B cell (primary cell): Measurements from ENCODE around the gene ADAMTS20. TPM values are rescaled to one million over a fixed set of nuclear protein-coding genes. Genes with fewer than 3 reads are reported as not detected.

ENCODE experiments used
- ATAC-seq: fragments of 200-7000 bp; cut with Tn5 transposase; one replicate; pipeline ENCODE4 v1.10.0; 2021; ENCODE audit warnings: low read depth, mild to moderate bottlenecking, moderate number of reproducible peaks, moderate library complexity
- CTCF ChIA-PET: fragments of 350-600 bp; sonication (Branson Sonifier 250); formaldehyde crosslinking; loops from one replicate; lab custom pipeline; 2021; ENCODE audit warnings: antibody characterized with exemption, inconsistent platforms; lab: Charles Lee
- POLR2A ChIA-PET: fragments of 350-600 bp; sonication (Branson Sonifier 250); formaldehyde crosslinking; loops from one replicate; lab custom pipeline; 2021; ENCODE audit warnings: antibody characterized with exemption; lab: Charles Lee
- DNase-seq: peaks from one replicate; pipeline ENCODE4 v3.0.0; 2013
- H2AFZ ChIP-seq: 2 replicates; pipeline ENCODE4 v1.6.1; 2012; ENCODE audit warnings: mild to moderate bottlenecking, low read depth, low read length; ENCODE audit not compliant: insufficient read depth, poor library complexity, severe bottlenecking
- H3K27ac ChIP-seq, 2 donors: 1 replicate in 1 of 2; 2 replicates in 1 of 2; pipeline ENCODE4 v1.5.1; 2012 to 2013; ENCODE audit warnings: low read length in 2 of 2, mild to moderate bottlenecking in 2 of 2, moderate library complexity in 1 of 2
- H3K27me3 ChIP-seq, 4 experiments: fragments of 200-600 bp in 1 of 4; sonication (generic) in 1 of 4; replicated peaks in 1 of 4; 1 replicate in 2 of 4; 2 replicates in 2 of 4; pipeline versions ENCODE4 v1.6.1 to v1.7.0; 2013 to 2016; ENCODE audit warnings: low read length in 3 of 4, mild to moderate bottlenecking in 2 of 4, mixed read lengths in 1 of 4, moderate library complexity in 1 of 4; ENCODE audit not compliant: insufficient read depth in 4 of 4, control insufficient read depth in 3 of 4; ENCODE audit errors: control extremely low read depth in 1 of 4
- H3K36me3 ChIP-seq, 2 experiments: replicated peaks in 1 of 2; 1 replicate in 1 of 2; 2 replicates in 1 of 2; pipeline versions ENCODE4 v1.6.1 to v1.7.1; 2013; ENCODE audit warnings: low read length in 1 of 2; ENCODE audit not compliant: insufficient read depth in 2 of 2, control insufficient read depth in 1 of 2; ENCODE audit errors: control extremely low read depth in 1 of 2, extremely low read depth in 1 of 2
- H3K4me1 ChIP-seq, 2 donors: fragments of 200-600 bp in 1 of 2; sonication (generic) in 1 of 2; 1 replicate in 1 of 2; 2 replicates in 1 of 2; pipeline versions ENCODE4 v1.5.1 to v1.6.1; 2013 to 2017; ENCODE audit warnings: low read length in 2 of 2; ENCODE audit not compliant: control insufficient read depth in 2 of 2, insufficient read depth in 2 of 2
- H3K4me2 ChIP-seq: replicated peaks from 2 replicates; pipeline ENCODE3; 2012; ENCODE audit warnings: mild to moderate bottlenecking, low read depth, low read length; ENCODE audit not compliant: poor library complexity, severe bottlenecking
- H3K4me3 ChIP-seq, 5 experiments: fragments of 200-600 bp in 1 of 5; sonication (generic) in 1 of 5; 1 replicate in 3 of 5; 2 replicates in 2 of 5; pipeline versions ENCODE4 v1.5.1 to v1.7.0; 2011 to 2016; ENCODE audit warnings: low read length in 4 of 5, mild to moderate bottlenecking in 4 of 5, low read depth in 2 of 5, control low read depth in 1 of 5, moderate library complexity in 1 of 5; ENCODE audit not compliant: insufficient read depth in 1 of 5; ENCODE audit errors: control extremely low read depth in 1 of 5, extremely low read depth in 1 of 5
- H3K79me2 ChIP-seq: fragments of 200-600 bp; sonication (generic); one replicate; pipeline ENCODE4 v1.6.0; 2016; ENCODE audit warnings: low read length; ENCODE audit not compliant: control insufficient read depth, insufficient read depth
- H3K9ac ChIP-seq: fragments of 200-600 bp; sonication (generic); 2 replicates; pipeline ENCODE4 v1.6.1; 2017; ENCODE audit warnings: mild to moderate bottlenecking, low read length, moderate library complexity
- H3K9me3 ChIP-seq, 3 donors: one replicate each; pipeline versions ENCODE4 v1.6.1 to v1.7.1; 2013; ENCODE audit warnings: low read length in 2 of 3; ENCODE audit not compliant: control insufficient read depth in 2 of 3, insufficient read depth in 1 of 3; ENCODE audit errors: control extremely low read depth in 1 of 3
- H4K20me1 ChIP-seq: 2 replicates; pipeline ENCODE4 v1.6.0; 2012; ENCODE audit warnings: mild to moderate bottlenecking, low read length; ENCODE audit not compliant: insufficient read depth, control insufficient read depth, poor library complexity, severe bottlenecking
- H3K27ac Mint-ChIP-seq: one replicate; pipeline ENCODE4 v1.8.0; 2021; ENCODE audit warnings: mixed read lengths
- H3K27me3 Mint-ChIP-seq: one replicate; pipeline ENCODE4 v1.8.0; 2021; ENCODE audit warnings: mixed read lengths
- H3K4me1 Mint-ChIP-seq: one replicate; pipeline ENCODE4 v1.8.0; 2021; ENCODE audit warnings: mixed read lengths
- H3K4me3 Mint-ChIP-seq: one replicate; pipeline ENCODE4 v1.8.0; 2021; ENCODE audit warnings: mixed read lengths
- H3K9me3 Mint-ChIP-seq: one replicate; pipeline ENCODE4 v1.8.0; 2022; ENCODE audit warnings: mixed read lengths; ENCODE audit not compliant: insufficient read depth
- EZH2 ChIP-seq: IDR thresholded peaks from 2 replicates; pipeline ENCODE4 v1.6.1; 2012; ENCODE audit warnings: borderline replicate concordance, low read depth, mild to moderate bottlenecking, moderate library complexity, low read length; ENCODE audit not compliant: insufficient read depth, poor library complexity, severe bottlenecking
- WGBS: methylation state at CpG from one replicate; pipeline ENCODE4 v1.1.5; 2013; ENCODE audit warnings: missing lambda C conversion rate; ENCODE audit not compliant: insufficient coverage; 5-methylcytosine and 5-hydroxymethylcytosine counted together
- intact Hi-C: fragments of 100-400 bp; cut with micrococcal nuclease; formaldehyde crosslinking; loops from one replicate; pipeline ENCODE4 v1.10.0; 2022
- polyA plus RNA-seq: library from polyadenylated mRNA; depleted of rRNA; stranded (reverse); fragments of >200 nt; gene quantifications from 2 replicates; pipeline ENCODE4 v1.2.3, GENCODE V29; 2012
- total RNA-seq, 2 donors: library from RNA; stranded (reverse); fragments of 120-200 nt in 1 of 2; gene quantifications; 1 replicate in 1 of 2; 2 replicates in 1 of 2; pipeline versions ENCODE4 v1.2.3 to v1.2.4, GENCODE V29; 2013 to 2022
- TF ChIP-seq, protein P1 (sequence below): fragments of 200-600 bp; IDR thresholded peaks from one replicate; pipeline ENCODE4 v1.8.0; 2022; ENCODE audit warnings: antibody characterized with exemption, mild to moderate bottlenecking

ADAMTS20 gene
- total and polyA plus RNA-seq, 2 donors (not counting 1 experiment from before 2014, with no cell fraction given), result not detected

DNA sequence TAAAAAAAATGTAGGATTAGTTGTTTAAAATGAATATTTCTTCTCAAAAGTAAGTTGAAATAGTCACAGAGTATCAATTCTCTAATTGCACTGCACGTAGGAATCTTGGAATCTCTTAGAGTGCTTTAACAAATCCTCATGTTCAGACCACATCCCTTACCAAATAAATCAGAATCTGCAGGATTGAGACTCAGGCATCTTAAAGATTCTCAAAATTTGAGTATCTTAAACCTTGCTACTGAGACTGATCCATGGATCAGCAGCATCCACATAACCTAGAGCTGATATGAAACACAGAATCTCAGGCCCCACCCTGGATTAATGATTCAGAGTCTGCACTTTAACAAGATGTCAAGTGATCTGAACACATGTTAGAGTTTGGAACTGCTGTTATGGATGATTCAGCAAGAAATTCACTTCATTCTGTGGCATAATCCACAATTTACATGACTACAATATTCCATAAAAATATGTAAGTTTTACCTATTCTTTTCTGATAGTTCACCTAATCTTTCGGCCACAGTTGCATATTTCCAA is 58.7 kb downstream of the ADAMTS20 start:
- Histone ChIP-seq H3K27ac (no peak overlapping the region), H3K9me3 (no peaks in the 10 kb centered on the region), H3K4me2 (no peak overlapping the region), H3K9ac (no peak overlapping the region), H3K4me1 (no peaks in the 10 kb centered on the region), H2AFZ (no peak overlapping the region), H3K36me3 (no peaks in the 10 kb centered on the region), H3K4me3 (no peak overlapping the region), H4K20me1 (no peaks in the 10 kb centered on the region), H3K79me2 (no peaks in the 10 kb centered on the region), H3K27me3 (no peaks in the 10 kb centered on the region)
- Mint-ChIP-seq H3K4me3 (no peak overlapping the region), H3K9me3 (no peaks in the 10 kb centered on the region), H3K27ac (no peak overlapping the region), H3K27me3 (no peaks in the 10 kb centered on the region), H3K4me1 (no peaks in the 10 kb centered on the region)
- intact Hi-C loops, result no loop called here
- CTCF ChIA-PET, result no interaction called here
- no peak for DNase-seq
- TF ChIP-seq, protein P1, sequence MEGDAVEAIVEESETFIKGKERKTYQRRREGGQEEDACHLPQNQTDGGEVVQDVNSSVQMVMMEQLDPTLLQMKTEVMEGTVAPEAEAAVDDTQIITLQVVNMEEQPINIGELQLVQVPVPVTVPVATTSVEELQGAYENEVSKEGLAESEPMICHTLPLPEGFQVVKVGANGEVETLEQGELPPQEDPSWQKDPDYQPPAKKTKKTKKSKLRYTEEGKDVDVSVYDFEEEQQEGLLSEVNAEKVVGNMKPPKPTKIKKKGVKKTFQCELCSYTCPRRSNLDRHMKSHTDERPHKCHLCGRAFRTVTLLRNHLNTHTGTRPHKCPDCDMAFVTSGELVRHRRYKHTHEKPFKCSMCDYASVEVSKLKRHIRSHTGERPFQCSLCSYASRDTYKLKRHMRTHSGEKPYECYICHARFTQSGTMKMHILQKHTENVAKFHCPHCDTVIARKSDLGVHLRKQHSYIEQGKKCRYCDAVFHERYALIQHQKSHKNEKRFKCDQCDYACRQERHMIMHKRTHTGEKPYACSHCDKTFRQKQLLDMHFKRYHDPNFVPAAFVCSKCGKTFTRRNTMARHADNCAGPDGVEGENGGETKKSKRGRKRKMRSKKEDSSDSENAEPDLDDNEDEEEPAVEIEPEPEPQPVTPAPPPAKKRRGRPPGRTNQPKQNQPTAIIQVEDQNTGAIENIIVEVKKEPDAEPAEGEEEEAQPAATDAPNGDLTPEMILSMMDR, result no peak
- TF ChIP-seq EZH2, result no peak
- no peak for ATAC-seq
- WGBS, result 79% methylated on average over 2 of the region's 2 CpGs
- POLR2A ChIA-PET, result no interaction called here

DNA sequence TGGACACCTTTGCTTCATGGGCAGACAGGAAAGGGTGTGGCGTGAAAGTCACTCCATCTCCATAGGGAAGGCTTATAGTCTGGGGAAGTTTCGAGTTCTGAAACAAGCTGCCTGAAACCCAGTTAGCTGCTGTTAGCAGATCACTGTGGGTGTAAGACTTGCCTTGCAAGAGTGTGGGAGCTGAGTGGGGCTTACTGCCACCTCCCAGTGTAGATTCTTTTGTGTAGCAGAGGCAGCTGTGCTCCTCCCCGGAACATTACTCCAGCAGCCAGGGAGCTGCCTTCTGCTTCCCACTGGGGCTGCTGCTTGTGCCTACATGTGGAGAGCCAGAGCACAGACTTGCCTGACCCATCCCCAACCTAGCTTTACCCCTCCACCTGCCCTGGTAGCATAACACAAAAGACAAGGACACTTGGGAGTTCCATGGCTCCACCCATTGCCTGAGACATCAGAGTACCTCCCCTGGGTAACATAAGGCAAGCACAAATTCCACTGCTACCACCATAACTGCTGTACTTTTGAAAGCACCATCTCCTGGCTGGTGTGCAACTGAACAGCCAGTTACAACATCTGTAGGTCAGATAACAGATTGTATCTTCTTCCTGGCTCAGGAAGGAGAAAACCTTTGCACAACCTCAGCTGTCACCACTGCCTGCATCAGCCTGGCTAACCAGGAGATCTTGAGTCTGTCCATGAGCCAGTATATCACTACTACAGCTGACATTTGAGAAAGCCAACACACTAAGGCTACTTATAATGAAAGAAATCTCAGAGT is 69.5 kb downstream of the ADAMTS20 start:
- H3K27ac ChIP-seq, result no peak overlapping the region
- Mint-ChIP-seq H3K9me3 (peaks cover 3% of the 10 kb centered on the region), H3K27me3 (no peaks in the 10 kb centered on the region), H3K27ac (no peak overlapping the region), H3K4me3 (no peak overlapping the region), H3K4me1 (no peaks in the 10 kb centered on the region)
- no peaks in the 10 kb centered on the region for H3K4me1 ChIP-seq
- peaks cover 0 to 4% (median 0%) of the 10 kb centered on the region in 3 donors for H3K9me3 ChIP-seq
- ChIA-PET POLR2A (no interaction called here), CTCF (no interaction called here)
- no peaks in the 10 kb centered on the region for H4K20me1 ChIP-seq
- WGBS, result 94% methylated on average over 3 of the region's 3 CpGs
- H2AFZ ChIP-seq, result no peak overlapping the region
- H3K36me3 ChIP-seq, result no peaks in the 10 kb centered on the region
- DNase-seq, result no peak
- no peaks in the 10 kb centered on the region for H3K79me2 ChIP-seq
- no peak overlapping the region for H3K4me2 ChIP-seq
- H3K27me3 ChIP-seq, result no peaks in the 10 kb centered on the region
- H3K9ac ChIP-seq, result no peak overlapping the region
- no peak overlapping the region for H3K4me3 ChIP-seq
- TF ChIP-seq, protein P1, result no peak
- no peak for TF ChIP-seq EZH2
- intact Hi-C loops, result no loop called here
- ATAC-seq, result no peak
